ENCODE results near the gene CC2D1A. TPM values are rescaled to one million over a fixed set of nuclear protein-coding genes. Genes with fewer than 3 reads are reported as not detected.

The CC2D1A gene
- total RNA-seq, 1 donor from 2014 or later: 22.6 TPM

- Histone ChIP-seq H3K4me3 (ENCODE audit: insufficient read depth, low read depth, low read length) (no peak overlapping the region), H3K9ac (ENCODE audit: low read length) (no peak overlapping the region), H3K27me3 (ENCODE audit: insufficient read depth, low read length) (no peaks in the 10 kb centered on the region), H3K36me3 (ENCODE audit: insufficient read depth, low read length) (no peaks in the 10 kb centered on the region), H3K4me1 (ENCODE audit: insufficient read depth, low read length) (peaks cover 5% of the 10 kb centered on the region), H4K20me1 (ENCODE audit: insufficient read depth, low read length) (peaks cover 9% of the 10 kb centered on the region), H3K4me2 (ENCODE audit: low read length) (no peak overlapping the region), H2AFZ (ENCODE audit: low read depth, low read length) (no peak overlapping the region), H3K27ac (ENCODE audit: low read depth, low read length) (no peak overlapping the region), H3K9me3 (ENCODE audit: insufficient read depth, low read depth, low read length) (no peaks in the 10 kb centered on the region), H3K79me2 (ENCODE audit: insufficient read depth, low read length) (no peaks in the 10 kb centered on the region)
- Mint-ChIP-seq H3K27me3 (ENCODE audit: low read depth, unreplicated experiment) (no peaks in the 10 kb centered on the region), H3K9me3 (ENCODE audit: unreplicated experiment) (no peaks in the 10 kb centered on the region), H3K4me1 (ENCODE audit: low read depth, unreplicated experiment) (peaks cover 3% of the 10 kb centered on the region), H3K4me3 (ENCODE audit: unreplicated experiment) (no peak overlapping the region), H3K36me3 (ENCODE audit: low read depth, unreplicated experiment) (peaks cover 28% of the 10 kb centered on the region), H3K27ac (ENCODE audit: unreplicated experiment) (peak overlapping the region; percentile 62)
- FAIRE-seq (no peak), DNase-seq (ENCODE audit: low read depth) (no peak)
- TF ChIP-seq, protein P1, sequence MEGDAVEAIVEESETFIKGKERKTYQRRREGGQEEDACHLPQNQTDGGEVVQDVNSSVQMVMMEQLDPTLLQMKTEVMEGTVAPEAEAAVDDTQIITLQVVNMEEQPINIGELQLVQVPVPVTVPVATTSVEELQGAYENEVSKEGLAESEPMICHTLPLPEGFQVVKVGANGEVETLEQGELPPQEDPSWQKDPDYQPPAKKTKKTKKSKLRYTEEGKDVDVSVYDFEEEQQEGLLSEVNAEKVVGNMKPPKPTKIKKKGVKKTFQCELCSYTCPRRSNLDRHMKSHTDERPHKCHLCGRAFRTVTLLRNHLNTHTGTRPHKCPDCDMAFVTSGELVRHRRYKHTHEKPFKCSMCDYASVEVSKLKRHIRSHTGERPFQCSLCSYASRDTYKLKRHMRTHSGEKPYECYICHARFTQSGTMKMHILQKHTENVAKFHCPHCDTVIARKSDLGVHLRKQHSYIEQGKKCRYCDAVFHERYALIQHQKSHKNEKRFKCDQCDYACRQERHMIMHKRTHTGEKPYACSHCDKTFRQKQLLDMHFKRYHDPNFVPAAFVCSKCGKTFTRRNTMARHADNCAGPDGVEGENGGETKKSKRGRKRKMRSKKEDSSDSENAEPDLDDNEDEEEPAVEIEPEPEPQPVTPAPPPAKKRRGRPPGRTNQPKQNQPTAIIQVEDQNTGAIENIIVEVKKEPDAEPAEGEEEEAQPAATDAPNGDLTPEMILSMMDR (IDR thresholded peaks at IDR 0.05; ENCODE audit: insufficient read depth, low read depth, low read length): no peak
- no peak for TF ChIP-seq EZH2 (IDR thresholded peaks at IDR 0.05; ENCODE audit: insufficient read depth, low read length)
Measured at GRCh38 chr19:13961826-13962698, 56.1 kb downstream of the CC2D1A start.

DNA sequence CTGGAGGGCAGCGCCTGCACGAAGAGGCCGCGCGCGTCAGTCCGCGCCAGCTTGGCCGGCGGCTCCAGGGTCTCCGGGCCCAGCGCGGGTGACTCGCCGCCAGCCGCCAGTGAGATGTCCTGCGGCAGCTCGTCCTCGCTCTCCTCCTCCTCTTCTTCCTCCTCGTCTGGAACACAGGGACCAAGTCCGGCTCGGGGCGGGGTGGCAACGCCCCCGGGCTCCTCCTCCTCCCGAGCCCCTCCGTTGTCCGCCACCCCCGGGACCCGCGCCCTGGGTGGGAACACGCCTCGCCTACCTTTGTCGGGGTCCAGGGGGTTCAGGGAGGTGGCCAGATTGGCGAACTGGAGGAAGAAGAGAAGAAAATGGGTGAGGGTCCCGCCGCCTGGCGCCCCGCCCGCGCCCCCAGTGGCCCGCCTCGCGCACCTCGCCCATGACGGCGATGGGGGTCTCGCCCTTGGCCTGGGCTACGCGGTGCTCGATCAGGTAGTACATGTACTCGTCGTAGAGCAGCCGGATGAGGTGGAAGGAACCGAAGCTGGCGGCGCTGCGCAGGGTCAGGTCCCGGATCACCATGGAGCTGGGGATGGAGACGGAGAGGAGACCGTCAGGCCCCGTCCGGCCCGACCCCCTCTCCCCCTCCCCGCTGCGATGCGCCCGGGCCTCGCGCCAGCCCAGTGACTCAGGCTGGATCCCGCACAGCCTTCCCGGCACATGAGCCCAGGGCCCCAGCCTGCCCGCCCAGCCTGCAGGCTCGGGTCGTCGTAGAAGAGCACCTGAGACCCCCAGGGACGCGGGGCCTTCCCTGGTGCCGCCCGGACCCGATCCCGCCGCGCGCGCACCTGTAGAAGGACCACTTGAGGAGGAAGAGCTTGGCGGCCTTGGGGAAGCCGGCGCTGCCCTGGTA is 57.0 kb downstream of the CC2D1A start:
- H3K4me2 ChIP-seq (ENCODE audit: low read length): peak overlapping the region; percentile 70
- H2AFZ ChIP-seq (ENCODE audit: low read depth, low read length): peak overlapping the region; percentile 18
- H3K4me1 Mint-ChIP-seq (ENCODE audit: low read depth, unreplicated experiment): peaks cover 3% of the 10 kb centered on the region

More for the DNA sequence above, 57.0 kb downstream of the CC2D1A start:
- Mint-ChIP-seq H3K4me3 (ENCODE audit: unreplicated experiment) (no peak overlapping the region), H3K27me3 (ENCODE audit: low read depth, unreplicated experiment) (no peaks in the 10 kb centered on the region), H3K36me3 (ENCODE audit: low read depth, unreplicated experiment) (peaks cover 29% of the 10 kb centered on the region), H3K9me3 (ENCODE audit: unreplicated experiment) (no peaks in the 10 kb centered on the region), H3K27ac (ENCODE audit: unreplicated experiment) (no peak overlapping the region)
- Histone ChIP-seq H3K27ac (ENCODE audit: low read depth, low read length) (no peak overlapping the region), H3K4me3 (ENCODE audit: insufficient read depth, low read depth, low read length) (no peak overlapping the region), H3K9ac (ENCODE audit: low read length) (no peak overlapping the region), H3K27me3 (ENCODE audit: insufficient read depth, low read length) (no peaks in the 10 kb centered on the region), H3K4me1 (ENCODE audit: insufficient read depth, low read length) (peaks cover 5% of the 10 kb centered on the region), H4K20me1 (ENCODE audit: insufficient read depth, low read length) (peaks cover 8% of the 10 kb centered on the region), H3K36me3 (ENCODE audit: insufficient read depth, low read length) (no peaks in the 10 kb centered on the region), H3K9me3 (ENCODE audit: insufficient read depth, low read depth, low read length) (no peaks in the 10 kb centered on the region), H3K79me2 (ENCODE audit: insufficient read depth, low read length) (no peaks in the 10 kb centered on the region)
- FAIRE-seq: no peak
- DNase-seq (ENCODE audit: low read depth): peak; percentile 30
- no peak for TF ChIP-seq EZH2 (IDR thresholded peaks at IDR 0.05; ENCODE audit: insufficient read depth, low read length)
- TF ChIP-seq, protein P1 (IDR thresholded peaks at IDR 0.05; ENCODE audit: insufficient read depth, low read depth, low read length): no peak

All from astrocyte (in vitro differentiated cells and primary cell).